Thoracic aorta (tissue), 2 donors: Measurements from ENCODE around the gene EED. TPM values are rescaled to one million over a fixed set of nuclear protein-coding genes. Genes with fewer than 3 reads are reported as not detected.
"Not testable (repeated sequence)": the region's sequence is repeated elsewhere in the genome, so short reads cannot be mapped to it uniquely, and the experiment has no call there.

ENCODE experiments used
- ATAC-seq: fragments of 150-250 bp; one replicate; pipeline ENCODE4 v1.8.0; 2017; ENCODE audit warnings: low read depth; ENCODE audit not compliant: insufficient number of reproducible peaks, low FRiP score
- DNase-seq: peaks from one replicate; pipeline ENCODE4 v3.0.0-alpha.2; 2020; ENCODE audit warnings: low spot score
- H3K27ac ChIP-seq, 2 donors: fragments of 200-600 bp; sonication (generic); 1 replicate in 1 of 2; 2 replicates in 1 of 2; pipeline ENCODE4 v1.5.1; 2016; ENCODE audit warnings: mild to moderate bottlenecking in 2 of 2, moderate library complexity in 2 of 2
- H3K27me3 ChIP-seq: fragments of 200-600 bp; sonication (generic); replicated peaks from 2 replicates; pipeline ENCODE4 v1.6.0; 2016; ENCODE audit warnings: mild to moderate bottlenecking; ENCODE audit not compliant: insufficient read depth
- H3K36me3 ChIP-seq: fragments of 200-600 bp; sonication (generic); one replicate; pipeline ENCODE4 v1.5.1; 2016
- H3K4me1 ChIP-seq, 2 donors: fragments of 200-600 bp; sonication (generic); 1 replicate in 1 of 2; 2 replicates in 1 of 2; pipeline versions ENCODE4 v1.5.1 to v1.6.0; 2016; ENCODE audit warnings: low read depth in 2 of 2, mild to moderate bottlenecking in 1 of 2; ENCODE audit not compliant: control insufficient read depth in 1 of 2
- H3K4me3 ChIP-seq: fragments of 200-600 bp; sonication (generic); 2 replicates; pipeline ENCODE4 v1.5.1; 2016; ENCODE audit warnings: mild to moderate bottlenecking
- H3K9me3 ChIP-seq: fragments of 200-600 bp; sonication (generic); 2 replicates; pipeline ENCODE4 v1.5.1; 2016
- CTCF ChIP-seq: fragments of 200-600 bp; sonication (generic); IDR thresholded peaks from one replicate; pipeline ENCODE4 v1.5.1; 2019; ENCODE audit warnings: antibody characterized with exemption
- total RNA-seq, 2 donors: library from RNA; depleted of rRNA; stranded (reverse); fragments of >200 nt; gene quantifications; one replicate each; pipeline versions ENCODE4 v1.1.0 to v1.2.3, GENCODE V29; 2016

The EED gene
- total RNA-seq, 2 donors from 2014 or later: 19.0 to 22.4 TPM

- no peak overlapping the region for H3K27ac ChIP-seq
- DNase-seq: no peak
- ATAC-seq: no peak
- TF ChIP-seq CTCF: no peak
- no peaks in the 10 kb centered on the region for H3K27me3 ChIP-seq
- H3K4me1 ChIP-seq: peaks cover 8 to 13% of the 10 kb centered on the region in 2 donors
- no peaks in the 10 kb centered on the region for H3K9me3 ChIP-seq
- no peaks in the 10 kb centered on the region for H3K36me3 ChIP-seq
- no peak overlapping the region for H3K4me3 ChIP-seq
These were observed 16.1 kb upstream of the EED start for GRCh38 chr11:86228269-86229038.

DNA sequence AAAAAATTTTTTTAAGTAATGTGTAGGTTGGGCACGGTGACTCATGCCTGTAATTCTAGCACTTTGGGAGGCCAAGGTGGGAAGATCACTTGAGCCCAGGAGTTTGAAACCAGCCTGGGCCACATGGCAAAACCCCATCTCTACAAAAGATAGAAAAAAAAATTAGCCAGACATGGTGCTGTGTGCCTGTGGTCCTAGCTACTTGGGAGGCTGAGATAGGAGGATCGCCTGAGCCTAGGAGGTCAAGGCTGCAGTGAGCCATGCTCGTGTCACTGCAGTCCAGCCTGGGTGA lies 15.6 kb upstream of the EED start:
- H3K27me3 ChIP-seq, H3K4me3 ChIP-seq, ATAC-seq, DNase-seq, H3K9me3 ChIP-seq, H3K27ac ChIP-seq, H3K36me3 ChIP-seq: not testable (repeated sequence)
- H3K4me1 ChIP-seq: peaks cover 8 to 13% of the 10 kb centered on the region in 2 donors

GRCh38 chr11:86230179-86230804 lies 14.3 kb upstream of the EED start:
- no peaks in the 10 kb centered on the region for H3K36me3 ChIP-seq
- ATAC-seq (no peak), DNase-seq (no peak)
- H3K4me3 ChIP-seq: no peak overlapping the region
- no peak for TF ChIP-seq CTCF
- H3K9me3 ChIP-seq: no peaks in the 10 kb centered on the region
- H3K27me3 ChIP-seq: no peaks in the 10 kb centered on the region
- no peak overlapping the region for H3K27ac ChIP-seq
- peaks cover 8 to 13% of the 10 kb centered on the region in 2 donors for H3K4me1 ChIP-seq

- no peak for DNase-seq
- Histone ChIP-seq H3K4me3 (no peak overlapping the region), H3K27ac (no peak overlapping the region), H3K36me3 (no peaks in the 10 kb centered on the region), H3K9me3 (no peaks in the 10 kb centered on the region), H3K27me3 (no peaks in the 10 kb centered on the region), H3K4me1 (peaks cover 8 to 13% of the 10 kb centered on the region in 2 donors)
- no peak for TF ChIP-seq CTCF
- ATAC-seq: no peak
These were observed 13.6 kb upstream of the EED start for GRCh38 chr11:86230921-86231434.

DNA sequence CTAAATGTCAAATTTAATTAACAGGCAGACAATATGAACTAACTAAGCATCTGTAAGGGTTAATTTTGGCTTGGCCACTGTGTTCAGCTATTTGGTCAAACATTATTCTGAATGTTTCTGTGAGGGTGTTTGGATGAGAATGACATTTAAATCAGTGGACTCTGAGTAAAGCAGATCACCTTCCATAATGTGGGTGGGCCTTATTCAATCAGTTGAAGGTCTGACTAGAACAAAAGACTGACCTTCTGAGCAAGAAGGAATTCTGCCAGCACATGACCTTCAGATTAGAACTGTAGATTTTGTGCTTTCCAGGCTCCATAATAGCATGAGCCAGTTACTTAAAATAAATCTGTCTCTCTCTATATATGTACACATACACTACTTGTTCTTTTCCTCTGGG lies 12.0 kb upstream of the EED start:
- Histone ChIP-seq H3K4me3 (no peak overlapping the region), H3K27ac (no peak overlapping the region), H3K4me1 (peaks cover 8 to 13% of the 10 kb centered on the region in 2 donors), H3K27me3 (no peaks in the 10 kb centered on the region), H3K36me3 (no peaks in the 10 kb centered on the region), H3K9me3 (no peaks in the 10 kb centered on the region)
- TF ChIP-seq CTCF: no peak
- DNase-seq (no peak), ATAC-seq (no peak)
